Erythroblast (primary cell): ENCODE data around the gene STIM2.

Experiments
- GATA1 ChIP-seq: IDR thresholded peaks from 2 replicates; pipeline ENCODE4 v1.6.1; 2011; ENCODE audit warnings: low read depth, mild to moderate bottlenecking, control low read depth, low read length, moderate library complexity
- POLR2A ChIP-seq: IDR thresholded peaks from 2 replicates; pipeline ENCODE4 v1.6.1; 2011; ENCODE audit warnings: mild to moderate bottlenecking, low read length

DNA sequence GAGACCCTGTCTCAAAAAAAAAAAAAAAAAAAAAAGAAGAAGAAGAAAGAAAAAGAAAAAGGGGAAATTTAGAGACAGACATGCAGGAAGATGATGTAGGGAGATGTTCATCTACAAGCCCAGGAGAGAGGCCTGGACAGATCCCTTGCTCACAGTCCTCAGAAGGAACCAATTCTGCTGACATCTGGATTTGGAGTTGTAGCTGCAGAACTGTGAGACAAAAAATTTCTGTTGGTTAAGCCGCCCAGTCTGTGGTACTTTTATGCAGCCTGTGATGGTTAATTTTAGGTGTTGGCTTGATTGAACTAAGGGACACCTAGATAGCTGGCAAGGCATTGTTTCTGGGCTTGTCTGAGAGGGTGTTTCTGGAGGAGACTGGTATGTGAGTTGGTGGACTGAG, 10.1 kb upstream of the STIM2 start:
- TF ChIP-seq POLR2A: no peak
- TF ChIP-seq GATA1: no peak
